ENCODE data around the gene CAMTA1. TPM values are rescaled to one million over a fixed set of nuclear protein-coding genes. Genes with fewer than 3 reads are reported as not detected.

Gene CAMTA1
- total and polyA plus RNA-seq, 12 donors = 123 to 265 (median 142) TPM

GRCh38 chr1:7510389-7510931 lies 725.2 kb downstream of the CAMTA1 start:
- TF ChIP-seq CTCF (IDR thresholded peaks at IDR 0.05) = no peak
- peaks cover 0 to 4% (median 0%) of the 10 kb centered on the region in 7 donors for H3K27me3 ChIP-seq
- 93% methylated on average over 7 of the region's 7 CpGs for WGBS, 2 donors
- no peaks in the 10 kb centered on the region for H3K9me3 ChIP-seq
- ATAC-seq (no peak), DNase-seq (no peak)
- no peak overlapping the region for H3K4me3 ChIP-seq
- intact Hi-C loops (cut with DNase I) = no loop called here
- H3K36me3 ChIP-seq = no peaks in the 10 kb centered on the region
- H3K27ac ChIP-seq = no peak overlapping the region
- H3K4me1 ChIP-seq = peaks cover 0 to 17% (median 5%) of the 10 kb centered on the region in 9 donors

- WGBS, 2 donors = 38 to 43% methylated on average over 2 of the region's 2 CpGs
- Histone ChIP-seq H3K27ac (no peak overlapping the region), H3K4me3 (no peak overlapping the region), H3K27me3 (peaks cover 0 to 4% (median 0%) of the 10 kb centered on the region in 7 donors), H3K4me1 (peaks cover 0 to 23% (median 7%) of the 10 kb centered on the region in 9 donors), H3K9me3 (no peaks in the 10 kb centered on the region), H3K36me3 (no peaks in the 10 kb centered on the region)
- TF ChIP-seq CTCF (IDR thresholded peaks at IDR 0.05) = no peak
- intact Hi-C loops (cut with DNase I) = no loop called here
- ATAC-seq (no peak), DNase-seq (no peak)
These were observed 726.1 kb downstream of the CAMTA1 start for GRCh38 chr1:7511381-7511780.

- Histone ChIP-seq H3K4me3 (no peak overlapping the region), H3K36me3 (no peaks in the 10 kb centered on the region), H3K27ac (no peak overlapping the region), H3K9me3 (no peaks in the 10 kb centered on the region), H3K4me1 (peaks cover 0 to 40% (median 13%) of the 10 kb centered on the region in 9 donors), H3K27me3 (peaks cover 0 to 4% (median 0%) of the 10 kb centered on the region in 7 donors)
- no peak for TF ChIP-seq CTCF (IDR thresholded peaks at IDR 0.05)
- DNase-seq = no peak
- no peak for ATAC-seq
- intact Hi-C loops (cut with DNase I) = no loop called here
- WGBS, 2 donors = 92 to 93% methylated on average over 10 of the region's 10 CpGs
These were observed 727.8 kb downstream of the CAMTA1 start for GRCh38 chr1:7513081-7513480.

GRCh38 chr1:7515175-7515574 lies 729.9 kb downstream of the CAMTA1 start:
- Histone ChIP-seq H3K27me3 (peaks cover 0 to 3% (median 0%) of the 10 kb centered on the region in 7 donors), H3K4me1 (peaks cover 0 to 27% (median 12%) of the 10 kb centered on the region in 9 donors), H3K36me3 (no peaks in the 10 kb centered on the region), H3K4me3 (no peak overlapping the region), H3K27ac (no peak overlapping the region), H3K9me3 (no peaks in the 10 kb centered on the region)
- no peak for TF ChIP-seq CTCF (IDR thresholded peaks at IDR 0.05)
- 76 to 78% methylated on average over 5 of the region's 5 CpGs for WGBS, 2 donors
- ATAC-seq = no peak
- DNase-seq = no peak
- intact Hi-C loops (cut with DNase I) = no loop called here
